IMR-90 (cell line): ENCODE measurements around the gene SLC37A3. TPM values are rescaled to one million over a fixed set of nuclear protein-coding genes. Genes with fewer than 3 reads are reported as not detected.

ENCODE experiments used
- ATAC-seq: fragments of 200-7000 bp; cut with Tn5 transposase; 2 replicates; pipeline ENCODE4 v1.9.1; 2020; ENCODE audit warnings: low read depth, mild to moderate bottlenecking, moderate library complexity
- BruUV-seq: library from RNA; stranded (reverse); fragments of 400-500 nt; replicated peaks from 2 replicates; lab custom pipeline; 2021; lab: Mats Ljungman, UMichigan
- CTCF ChIA-PET: fragments of 300-600 bp; formaldehyde crosslinking; extraction: SDS; loops from one replicate; lab custom pipeline; 2021; ENCODE audit warnings: antibody characterized with exemption; lab: Yijun Ruan, JAX
- POLR2A ChIA-PET: fragments of 300-600 bp; sonication (Branson Sonifier 250); formaldehyde crosslinking; loops from one replicate; lab custom pipeline; 2022; ENCODE audit warnings: antibody characterized with exemption; ENCODE audit not compliant: unreplicated experiment; lab: Charles Lee
- DNase-seq: peaks from one replicate; pipeline ENCODE4 v3.0.0; 2013
- H2AFZ ChIP-seq: replicated peaks from 2 replicates; pipeline ENCODE3; 2013; ENCODE audit warnings: low read length, mild to moderate bottlenecking; ENCODE audit not compliant: poor library complexity
- H2AK5ac ChIP-seq: 2 replicates; pipeline ENCODE4 v1.6.1; 2013; ENCODE audit warnings: low read depth, low read length, inconsistent platforms
- H2AK9ac ChIP-seq: replicated peaks from 2 replicates; pipeline ENCODE3; 2013; ENCODE audit warnings: mild to moderate bottlenecking, low read depth, low read length, moderate library complexity; ENCODE audit not compliant: poor library complexity
- H2BK120ac ChIP-seq: 2 replicates; pipeline ENCODE4 v1.6.1; 2013; ENCODE audit warnings: low read depth, low read length, inconsistent platforms
- H2BK15ac ChIP-seq: 3 replicates; pipeline ENCODE4 v1.6.1; 2013; ENCODE audit warnings: low read depth, low read length, inconsistent platforms
- H2BK20ac ChIP-seq: 2 replicates; pipeline ENCODE4 v1.6.1; 2013; ENCODE audit warnings: low read depth, mild to moderate bottlenecking, inconsistent platforms, low read length, moderate library complexity
- H2BK5ac ChIP-seq: 2 replicates; pipeline ENCODE4 v1.6.1; 2013; ENCODE audit warnings: mild to moderate bottlenecking, low read depth, low read length, inconsistent platforms; ENCODE audit not compliant: poor library complexity, severe bottlenecking
- H3K14ac ChIP-seq: replicated peaks from 2 replicates; pipeline ENCODE4 v1.6.1; 2013; ENCODE audit warnings: low read depth, low read length, inconsistent platforms
- H3K18ac ChIP-seq: 2 replicates; pipeline ENCODE4 v1.6.1; 2013; ENCODE audit warnings: low read depth, low read length, control low read depth
- H3K23ac ChIP-seq: 2 replicates; pipeline ENCODE4 v1.6.1; 2013; ENCODE audit warnings: low read depth, low read length, inconsistent platforms
- H3K27ac ChIP-seq: 2 replicates; pipeline ENCODE4 v1.5.1; 2013; ENCODE audit warnings: mild to moderate bottlenecking, control low read depth, low read length; ENCODE audit not compliant: insufficient read depth
- H3K27me3 ChIP-seq: 2 replicates; pipeline ENCODE4 v1.6.1; 2013; ENCODE audit warnings: low read length; ENCODE audit not compliant: control insufficient read depth, insufficient read depth
- H3K36me3 ChIP-seq: 2 replicates; pipeline ENCODE4 v1.6.1; 2013; ENCODE audit warnings: low read length, mixed read lengths; ENCODE audit not compliant: control insufficient read depth, insufficient read depth
- H3K4ac ChIP-seq: 2 replicates; pipeline ENCODE4 v1.6.1; 2013; ENCODE audit warnings: low read depth, low read length, inconsistent platforms
- H3K4me1 ChIP-seq: 2 replicates; pipeline ENCODE4 v1.6.1; 2013; ENCODE audit warnings: low read length, mixed read lengths; ENCODE audit not compliant: control insufficient read depth, insufficient read depth
- H3K4me2 ChIP-seq: 2 replicates; pipeline ENCODE4 v1.6.1; 2013; ENCODE audit warnings: low read depth, mild to moderate bottlenecking, control low read depth, low read length, moderate library complexity
- H3K4me3 ChIP-seq: 2 replicates; pipeline ENCODE4 v1.5.1; 2013; ENCODE audit warnings: low read depth, mild to moderate bottlenecking, control low read depth, low read length, moderate library complexity; ENCODE audit not compliant: insufficient read depth
- H3K56ac ChIP-seq: 2 replicates; pipeline ENCODE4 v1.6.1; 2013; ENCODE audit warnings: low read length, inconsistent platforms; ENCODE audit not compliant: insufficient read depth; ENCODE audit errors: extremely low read depth
- H3K79me1 ChIP-seq, 2 experiments: 2 replicates each; pipeline ENCODE4 v1.6.1; 2013; ENCODE audit warnings: low read length in 2 of 2, inconsistent platforms in 1 of 2, low read depth in 1 of 2
- H3K9ac ChIP-seq: 2 replicates; pipeline ENCODE4 v1.6.1; 2013; ENCODE audit warnings: low read depth, low read length, control low read depth
- H3K9me1 ChIP-seq: 2 replicates; pipeline ENCODE4 v1.6.1; 2013; ENCODE audit warnings: low read length, inconsistent platforms; ENCODE audit not compliant: insufficient read depth
- H3K9me3 ChIP-seq: 2 replicates; pipeline ENCODE4 v1.6.1; 2013; ENCODE audit warnings: low read length; ENCODE audit not compliant: control insufficient read depth, insufficient read depth
- H4K20me1 ChIP-seq: 2 replicates; pipeline ENCODE4 v1.6.1; 2013; ENCODE audit warnings: low read length, inconsistent platforms; ENCODE audit not compliant: insufficient read depth
- H4K5ac ChIP-seq: 2 replicates; pipeline ENCODE4 v1.6.1; 2013; ENCODE audit warnings: mild to moderate bottlenecking, low read depth, low read length, control low read depth
- H4K8ac ChIP-seq, 2 experiments: 2 replicates each; pipeline ENCODE4 v1.6.1; 2013; ENCODE audit warnings: low read depth in 2 of 2, low read length in 2 of 2, control low read depth in 1 of 2, inconsistent platforms in 1 of 2
- H4K91ac ChIP-seq: 2 replicates; pipeline ENCODE4 v1.6.1; 2013; ENCODE audit warnings: low read depth, low read length, inconsistent platforms; ENCODE audit not compliant: insufficient read depth
- BHLHE40 ChIP-seq: fragments of 150-350 bp; IDR thresholded peaks from 2 replicates; pipeline ENCODE4 v1.6.1; 2016; ENCODE audit warnings: mild to moderate bottlenecking, low read depth, low read length
- CEBPB ChIP-seq: IDR thresholded peaks from 2 replicates; pipeline ENCODE4 v1.6.1; 2012; ENCODE audit warnings: low read depth, low read length, improper control_type of control experiment
- CHD1 ChIP-seq: IDR thresholded peaks from 2 replicates; pipeline ENCODE4 v1.6.1; 2012; ENCODE audit warnings: low read depth, low read length, improper control_type of control experiment
- MAFK ChIP-seq: IDR thresholded peaks from 2 replicates; pipeline ENCODE4 v1.6.1; 2012; ENCODE audit warnings: low read depth, low read length, improper control_type of control experiment
- MXI1 ChIP-seq: IDR thresholded peaks from 2 replicates; pipeline ENCODE4 v1.6.1; 2012; ENCODE audit warnings: low read depth, mild to moderate bottlenecking, low read length, moderate library complexity, borderline replicate concordance
- NFE2L2 ChIP-seq: fragments of 150-350 bp; IDR thresholded peaks from 2 replicates; pipeline ENCODE4 v1.6.1; 2016; ENCODE audit warnings: low read depth, mild to moderate bottlenecking, low read length
- RAD21 ChIP-seq: IDR thresholded peaks from 2 replicates; pipeline ENCODE4 v1.6.1; 2012; ENCODE audit warnings: low read length, improper control_type of control experiment
- RCOR1 ChIP-seq: IDR thresholded peaks from 2 replicates; pipeline ENCODE4 v1.6.1; 2012; ENCODE audit warnings: mild to moderate bottlenecking, low read length, improper control_type of control experiment; ENCODE audit not compliant: insufficient replicate concordance
- RFX5 ChIP-seq: IDR thresholded peaks from 2 replicates; pipeline ENCODE4 v1.8.0; 2012; ENCODE audit warnings: low read depth, mild to moderate bottlenecking, low read length, moderate library complexity
- WGBS, 2 experiments: methylation state at CpG; one replicate each; pipeline versions ENCODE4 v1.1.5 to v1.1.7; 2013; ENCODE audit warnings: missing lambda C conversion rate in 2 of 2; ENCODE audit not compliant: insufficient read length in 1 of 2; ENCODE audit errors: extremely low coverage in 2 of 2; 5-methylcytosine and 5-hydroxymethylcytosine counted together
- dilution Hi-C: fragments of 300-500 bp; cut with HindIII; formaldehyde crosslinking; loops from one replicate; pipeline ENCODE4 v1.14.3; 2018; ENCODE audit warnings: low sequenced_read_pairs; ENCODE audit not compliant: unreplicated experiment
- in situ Hi-C: fragments of 300-500 bp; cut with MboI; formaldehyde crosslinking; loops from 3 replicates; pipeline ENCODE4 v1.14.3; 2019; ENCODE audit warnings: low sequenced_read_pairs, inconsistent platforms, mixed read lengths
- intact Hi-C: fragments of 100-400 bp; cut with micrococcal nuclease; formaldehyde crosslinking; loops from 2 replicates; pipeline ENCODE4 v1.10.0; 2022
- polyA plus RNA-seq, 3 experiments: library from polyadenylated mRNA; depleted of rRNA; stranded (reverse); fragments of >200 nt; gene quantifications; 2 replicates each; pipeline ENCODE4 v1.2.3, GENCODE V29; 2012; ENCODE audit warnings: low replicate concordance in 1 of 3
- total RNA-seq: library from RNA; depleted of rRNA; stranded (reverse); fragments of >200 nt; gene quantifications from 2 replicates; pipeline ENCODE4 v1.2.3, GENCODE V29; 2012
- TF ChIP-seq, protein P1 (sequence below): fragments of 150-350 bp; IDR thresholded peaks from 2 replicates; pipeline ENCODE4 v1.6.1; 2017; ENCODE audit warnings: mild to moderate bottlenecking, antibody characterized with exemption, low read length, low read depth
- TF ChIP-seq, protein P2 (sequence below): fragments of 150-350 bp; IDR thresholded peaks from 2 replicates; pipeline ENCODE4 v1.6.1; 2016; ENCODE audit warnings: low read depth, mild to moderate bottlenecking, low read length, moderate library complexity, borderline replicate concordance
- TF ChIP-seq, protein P3 (sequence below): conservative IDR thresholded peaks from 2 replicates; pipeline ENCODE4 v1.5.1; 2012; ENCODE audit warnings: mild to moderate bottlenecking, low read depth, low read length, improper control_type of control experiment

Gene SLC37A3
- total and polyA plus RNA-seq, 2 of the 4 experiments (the other 2 are of a cell fraction): 43.2 to 45.3 TPM

DNA sequence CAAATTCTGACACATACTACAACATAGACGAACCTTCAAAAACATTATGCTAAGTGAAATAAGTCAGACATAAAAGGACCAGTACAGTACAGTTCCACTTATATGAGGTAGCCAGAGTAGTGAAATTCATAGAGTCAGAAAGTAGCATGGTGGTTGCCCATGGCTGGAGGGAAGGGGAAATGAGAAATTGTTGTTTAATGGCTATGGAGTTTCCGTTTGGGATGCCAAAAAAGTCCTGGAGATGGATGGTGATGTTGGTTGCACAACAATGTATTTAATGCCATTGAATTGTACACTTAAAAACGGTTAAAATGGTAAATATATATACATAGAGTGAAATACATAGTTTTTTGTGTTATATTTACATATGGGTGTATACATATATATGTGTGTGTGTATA lies 2.1 kb upstream of the SLC37A3 start:
- Histone ChIP-seq H4K91ac (no peak overlapping the region), H3K79me1 (peaks cover 7 to 21% of the 10 kb centered on the region in 2 experiments; a peak in 3 of 4 replicates), H3K56ac (no peak overlapping the region), H4K8ac (no peak overlapping the region), H2BK120ac (no peak overlapping the region), H2AFZ (no peak overlapping the region), H2AK5ac (no peak overlapping the region), H3K9ac (no peak overlapping the region), H3K36me3 (no peaks in the 10 kb centered on the region), H3K4me1 (peaks cover 5% of the 10 kb centered on the region), H4K20me1 (peaks cover 17% of the 10 kb centered on the region; the same call in 1 of the 2 replicates), H3K27me3 (peaks cover 17% of the 10 kb centered on the region), H3K23ac (no peak overlapping the region), H3K9me3 (no peaks in the 10 kb centered on the region), H3K18ac (no peak overlapping the region), H4K5ac (no peak overlapping the region), H3K14ac (no peak overlapping the region), H2AK9ac (no peak overlapping the region), H3K4ac (no peak overlapping the region), H3K4me2 (no peak overlapping the region), H3K9me1 (peaks cover 3% of the 10 kb centered on the region; the same call in 1 of the 2 replicates), H3K4me3 (no peak overlapping the region), H2BK15ac (no peak overlapping the region), H2BK20ac (no peak overlapping the region), H3K27ac (no peak overlapping the region), H2BK5ac (no peak overlapping the region)
- in situ Hi-C loops: no loop called here
- dilution Hi-C loops: no loop called here
- intact Hi-C loops: no loop called here
- no CpG with 5 or more reads among the region's 3 CpGs for WGBS, 2 experiments
- DNase-seq: no peak
- POLR2A ChIA-PET: no interaction called here
- BruUV-seq: no TSS peak
- no peak for TF ChIP-seq RFX5
- TF ChIP-seq BHLHE40: no peak
- no peak for TF ChIP-seq CEBPB
- TF ChIP-seq, protein P1, sequence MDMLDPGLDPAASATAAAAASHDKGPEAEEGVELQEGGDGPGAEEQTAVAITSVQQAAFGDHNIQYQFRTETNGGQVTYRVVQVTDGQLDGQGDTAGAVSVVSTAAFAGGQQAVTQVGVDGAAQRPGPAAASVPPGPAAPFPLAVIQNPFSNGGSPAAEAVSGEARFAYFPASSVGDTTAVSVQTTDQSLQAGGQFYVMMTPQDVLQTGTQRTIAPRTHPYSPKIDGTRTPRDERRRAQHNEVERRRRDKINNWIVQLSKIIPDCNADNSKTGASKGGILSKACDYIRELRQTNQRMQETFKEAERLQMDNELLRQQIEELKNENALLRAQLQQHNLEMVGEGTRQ: no peak
- TF ChIP-seq, protein P2, sequence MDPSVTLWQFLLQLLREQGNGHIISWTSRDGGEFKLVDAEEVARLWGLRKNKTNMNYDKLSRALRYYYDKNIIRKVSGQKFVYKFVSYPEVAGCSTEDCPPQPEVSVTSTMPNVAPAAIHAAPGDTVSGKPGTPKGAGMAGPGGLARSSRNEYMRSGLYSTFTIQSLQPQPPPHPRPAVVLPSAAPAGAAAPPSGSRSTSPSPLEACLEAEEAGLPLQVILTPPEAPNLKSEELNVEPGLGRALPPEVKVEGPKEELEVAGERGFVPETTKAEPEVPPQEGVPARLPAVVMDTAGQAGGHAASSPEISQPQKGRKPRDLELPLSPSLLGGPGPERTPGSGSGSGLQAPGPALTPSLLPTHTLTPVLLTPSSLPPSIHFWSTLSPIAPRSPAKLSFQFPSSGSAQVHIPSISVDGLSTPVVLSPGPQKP: no peak
- TF ChIP-seq MAFK: no peak
- TF ChIP-seq RCOR1: no peak
- TF ChIP-seq RAD21: no peak
- TF ChIP-seq MXI1: no peak
- TF ChIP-seq CHD1: no peak
- TF ChIP-seq NFE2L2: no peak
- TF ChIP-seq, protein P3, sequence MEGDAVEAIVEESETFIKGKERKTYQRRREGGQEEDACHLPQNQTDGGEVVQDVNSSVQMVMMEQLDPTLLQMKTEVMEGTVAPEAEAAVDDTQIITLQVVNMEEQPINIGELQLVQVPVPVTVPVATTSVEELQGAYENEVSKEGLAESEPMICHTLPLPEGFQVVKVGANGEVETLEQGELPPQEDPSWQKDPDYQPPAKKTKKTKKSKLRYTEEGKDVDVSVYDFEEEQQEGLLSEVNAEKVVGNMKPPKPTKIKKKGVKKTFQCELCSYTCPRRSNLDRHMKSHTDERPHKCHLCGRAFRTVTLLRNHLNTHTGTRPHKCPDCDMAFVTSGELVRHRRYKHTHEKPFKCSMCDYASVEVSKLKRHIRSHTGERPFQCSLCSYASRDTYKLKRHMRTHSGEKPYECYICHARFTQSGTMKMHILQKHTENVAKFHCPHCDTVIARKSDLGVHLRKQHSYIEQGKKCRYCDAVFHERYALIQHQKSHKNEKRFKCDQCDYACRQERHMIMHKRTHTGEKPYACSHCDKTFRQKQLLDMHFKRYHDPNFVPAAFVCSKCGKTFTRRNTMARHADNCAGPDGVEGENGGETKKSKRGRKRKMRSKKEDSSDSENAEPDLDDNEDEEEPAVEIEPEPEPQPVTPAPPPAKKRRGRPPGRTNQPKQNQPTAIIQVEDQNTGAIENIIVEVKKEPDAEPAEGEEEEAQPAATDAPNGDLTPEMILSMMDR: no peak
- no peak for ATAC-seq
- CTCF ChIA-PET: no interaction called here
